Measurements from ENCODE around the gene G6PC3. TPM values are rescaled to one million over a fixed set of nuclear protein-coding genes. Genes with fewer than 3 reads are reported as not detected.

The G6PC3 gene
- total RNA-seq, 1 experiment from 2014 or later: 105 TPM

- Histone ChIP-seq H3K27ac (ENCODE audit: insufficient read length, low read depth, low read length) (no peak overlapping the region), H2BK15ac (ENCODE audit: low read depth, low read length) (no peak overlapping the region), H3K56ac (ENCODE audit: insufficient read length, low read depth, low read length) (no peak overlapping the region), H3K9me3 (ENCODE audit: control insufficient read depth, low read depth, low read length) (no peaks in the 10 kb centered on the region), H2BK120ac (ENCODE audit: low read depth, low read length, poor library complexity, severe bottlenecking) (no peak overlapping the region), H3K14ac (ENCODE audit: insufficient read depth, low read length) (no peak overlapping the region), H3K4me2 (ENCODE audit: insufficient read depth, insufficient read length, low read length) (no peak overlapping the region), H2BK5ac (ENCODE audit: insufficient read length, low read length) (no peak overlapping the region), H4K20me1 (ENCODE audit: control insufficient read depth, insufficient read depth, insufficient read length) (no peaks in the 10 kb centered on the region), H3K4ac (ENCODE audit: low read depth, low read length) (no peak overlapping the region), H4K5ac (ENCODE audit: insufficient read length, low read depth, low read length) (no peak overlapping the region), H3T11ph (ENCODE audit: low read length) (no peak overlapping the region), H2BK20ac (ENCODE audit: low read depth, low read length, poor library complexity, severe bottlenecking) (no peak overlapping the region), H4K91ac (ENCODE audit: insufficient read length, low read depth, low read length) (no peak overlapping the region), H2BK12ac (ENCODE audit: insufficient read length, low read depth, low read length) (no peak overlapping the region), H3K23ac (ENCODE audit: insufficient read length, low read depth, low read length) (no peak overlapping the region), H3K4me1 (ENCODE audit: insufficient read depth, low read length) (no peaks in the 10 kb centered on the region), H3K23me2 (ENCODE audit: insufficient read length, low read depth, low read length, poor library complexity, severe bottlenecking) (no peaks in the 10 kb centered on the region), H3K18ac (ENCODE audit: insufficient read length, low read depth, low read length) (no peak overlapping the region), H2AK5ac (ENCODE audit: insufficient read length, low read length) (no peak overlapping the region), H4K8ac (replicated peaks; ENCODE audit: insufficient read length, low read depth, low read length) (no peak overlapping the region), H3K9ac (ENCODE audit: extremely low read depth, insufficient read length, low read length) (no peak overlapping the region), H3K79me1 (ENCODE audit: insufficient read depth, low read depth, low read length, poor library complexity, severe bottlenecking) (no peaks in the 10 kb centered on the region), H2AFZ (ENCODE audit: low read length) (no peak overlapping the region), H3K79me2 (ENCODE audit: insufficient read depth, low read length) (no peaks in the 10 kb centered on the region), H3K27me3 (ENCODE audit: insufficient read depth, low read length) (no peaks in the 10 kb centered on the region)
- Mint-ChIP-seq H3K27me3 (ENCODE audit: low read depth) (peaks cover 1% of the 10 kb centered on the region), H3K36me3 (ENCODE audit: insufficient read depth in 1 of 3, low read depth in 3 of 3) (peaks cover 35 to 80% (median 74%) of the 10 kb centered on the region in 3 experiments; a peak in 6 of 7 replicates), H3K4me1 (peaks cover 11 to 24% of the 10 kb centered on the region in 2 experiments), H3K27ac (peak overlapping the region in 2 of 3 experiments; percentile 57 to 80; a peak in 4 of 7 replicates), H3K4me3 (no peak overlapping the region), H3K9me3 (no peaks in the 10 kb centered on the region)
- TF ChIP-seq, protein P1, sequence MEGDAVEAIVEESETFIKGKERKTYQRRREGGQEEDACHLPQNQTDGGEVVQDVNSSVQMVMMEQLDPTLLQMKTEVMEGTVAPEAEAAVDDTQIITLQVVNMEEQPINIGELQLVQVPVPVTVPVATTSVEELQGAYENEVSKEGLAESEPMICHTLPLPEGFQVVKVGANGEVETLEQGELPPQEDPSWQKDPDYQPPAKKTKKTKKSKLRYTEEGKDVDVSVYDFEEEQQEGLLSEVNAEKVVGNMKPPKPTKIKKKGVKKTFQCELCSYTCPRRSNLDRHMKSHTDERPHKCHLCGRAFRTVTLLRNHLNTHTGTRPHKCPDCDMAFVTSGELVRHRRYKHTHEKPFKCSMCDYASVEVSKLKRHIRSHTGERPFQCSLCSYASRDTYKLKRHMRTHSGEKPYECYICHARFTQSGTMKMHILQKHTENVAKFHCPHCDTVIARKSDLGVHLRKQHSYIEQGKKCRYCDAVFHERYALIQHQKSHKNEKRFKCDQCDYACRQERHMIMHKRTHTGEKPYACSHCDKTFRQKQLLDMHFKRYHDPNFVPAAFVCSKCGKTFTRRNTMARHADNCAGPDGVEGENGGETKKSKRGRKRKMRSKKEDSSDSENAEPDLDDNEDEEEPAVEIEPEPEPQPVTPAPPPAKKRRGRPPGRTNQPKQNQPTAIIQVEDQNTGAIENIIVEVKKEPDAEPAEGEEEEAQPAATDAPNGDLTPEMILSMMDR (conservative IDR thresholded peaks at IDR 0.05): no peak
- WGBS (ENCODE audit: extremely low coverage, insufficient read length, low lambda C conversion rate): no CpG with 5 or more reads among the region's 18 CpGs
- DNase-seq: peak; percentile 30
Observed at GRCh38 chr17:44079877-44080821, 9.6 kb downstream of the G6PC3 start.

Data from H9 (cell line).